ENCODE measurements around the gene HLA-DPA1.
"Not testable (repeated sequence)": the region's sequence is repeated elsewhere in the genome, so short reads cannot be mapped to it uniquely, and the experiment has no call there.

Gene HLA-DPA1

DNA sequence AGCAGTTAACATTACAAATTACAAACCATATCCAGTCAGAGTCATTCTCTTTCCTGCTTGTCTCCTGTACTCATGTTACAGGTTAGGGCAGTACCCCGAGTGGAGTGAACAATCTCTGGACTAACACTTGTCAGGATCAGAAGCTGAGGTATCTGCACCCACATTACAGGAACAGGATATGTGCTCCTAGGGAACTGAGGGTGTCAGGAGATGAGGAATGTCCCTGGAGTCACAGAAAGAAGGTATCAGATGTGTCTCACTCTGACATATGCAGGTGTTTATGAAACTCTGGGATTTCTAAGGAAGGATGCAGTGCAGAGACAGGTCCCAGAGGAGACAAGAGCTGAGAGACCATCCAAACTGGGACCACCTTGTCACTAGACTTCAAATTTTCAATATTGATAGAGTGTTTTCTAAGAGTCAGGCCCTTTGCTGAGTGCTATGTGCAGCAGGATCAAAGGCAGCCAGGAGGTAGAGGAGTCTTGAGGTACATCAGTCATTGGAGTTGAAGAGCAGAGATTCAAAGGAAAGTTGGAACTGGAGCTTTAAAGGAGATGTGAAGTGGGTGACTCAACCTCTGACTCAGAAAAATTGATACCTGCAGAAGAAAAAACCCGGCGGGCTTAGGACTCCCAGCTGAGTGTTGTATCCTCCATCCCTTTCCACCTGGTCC is 14.9 kb upstream of the HLA-DPA1 start:
- no peak for DNase-seq

DNA sequence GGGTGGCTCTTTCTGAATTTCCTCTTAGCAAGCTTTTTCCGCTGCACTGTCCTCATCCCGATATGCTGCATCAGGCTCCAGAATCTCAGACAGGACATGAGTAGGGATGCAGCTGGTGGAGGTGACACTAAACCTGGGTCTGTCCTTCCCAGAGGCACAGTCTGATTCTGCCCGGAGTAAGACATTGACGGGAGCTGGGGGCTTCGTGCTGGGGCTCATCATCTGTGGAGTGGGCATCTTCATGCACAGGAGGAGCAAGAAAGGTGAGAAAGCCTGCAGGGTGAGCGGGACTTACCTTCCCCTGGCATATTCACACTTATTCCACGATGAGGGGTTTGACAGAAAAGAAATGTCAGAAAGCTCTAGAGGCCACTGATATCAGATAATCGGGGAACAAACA is 12.2 kb upstream of the HLA-DPA1 start:
- no peak for DNase-seq

DNA sequence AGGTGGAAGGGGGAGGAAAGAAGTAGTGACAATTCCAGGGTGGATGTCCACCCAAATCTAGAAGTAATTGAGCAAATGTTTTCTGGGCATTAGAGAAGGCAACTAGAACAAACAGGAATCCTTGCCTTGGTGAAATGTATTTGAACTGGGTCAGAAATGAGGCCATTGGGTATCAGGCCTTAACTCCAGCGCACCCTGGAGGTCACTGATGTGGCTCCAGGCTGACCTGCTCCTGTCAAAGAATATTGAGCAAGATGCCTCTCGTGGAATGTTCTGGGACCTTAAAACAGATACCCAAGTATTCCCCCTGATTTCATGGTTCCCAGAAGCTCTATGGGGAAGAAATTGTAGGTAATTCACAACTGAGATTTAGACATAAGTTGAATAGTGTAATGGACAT is 9.3 kb upstream of the HLA-DPA1 start:
- DNase-seq = peak; percentile 69

DNA sequence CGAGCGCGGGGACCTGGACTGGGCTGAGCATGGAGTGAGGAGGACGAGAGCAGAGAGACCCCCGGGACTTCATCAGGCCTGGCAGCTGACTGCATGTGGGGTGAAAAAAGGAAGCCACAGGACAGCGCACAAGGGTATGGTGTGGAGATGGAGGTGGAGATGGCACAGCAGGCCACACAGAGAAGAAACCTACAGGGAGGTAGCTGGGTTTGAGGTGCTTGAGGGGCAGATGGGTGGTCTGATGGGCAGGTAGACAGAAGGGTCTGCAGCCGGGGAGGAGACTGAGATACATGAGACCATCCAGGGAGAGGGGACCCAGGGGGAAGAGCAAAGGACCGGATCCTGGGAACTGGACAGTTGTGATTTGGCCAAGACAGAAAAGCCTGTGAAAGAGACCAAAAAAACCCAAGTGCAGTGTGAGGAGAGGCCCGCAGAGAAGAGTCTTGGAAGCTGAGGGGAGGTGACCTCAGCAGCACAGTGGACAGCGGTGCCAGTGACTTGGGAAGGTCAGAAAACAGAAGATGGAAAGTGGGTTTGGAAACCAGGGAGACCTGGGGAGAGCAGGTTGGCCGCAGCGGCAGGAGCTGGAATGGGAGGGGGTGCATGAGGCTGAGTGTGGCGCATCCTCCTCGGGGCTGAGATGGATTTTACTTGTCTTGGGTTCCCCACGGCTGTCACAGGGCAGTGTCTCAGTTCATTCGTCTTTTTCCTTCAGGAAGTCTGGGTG is 7.8 kb upstream of the HLA-DPA1 start:
- DNase-seq = no peak

DNA sequence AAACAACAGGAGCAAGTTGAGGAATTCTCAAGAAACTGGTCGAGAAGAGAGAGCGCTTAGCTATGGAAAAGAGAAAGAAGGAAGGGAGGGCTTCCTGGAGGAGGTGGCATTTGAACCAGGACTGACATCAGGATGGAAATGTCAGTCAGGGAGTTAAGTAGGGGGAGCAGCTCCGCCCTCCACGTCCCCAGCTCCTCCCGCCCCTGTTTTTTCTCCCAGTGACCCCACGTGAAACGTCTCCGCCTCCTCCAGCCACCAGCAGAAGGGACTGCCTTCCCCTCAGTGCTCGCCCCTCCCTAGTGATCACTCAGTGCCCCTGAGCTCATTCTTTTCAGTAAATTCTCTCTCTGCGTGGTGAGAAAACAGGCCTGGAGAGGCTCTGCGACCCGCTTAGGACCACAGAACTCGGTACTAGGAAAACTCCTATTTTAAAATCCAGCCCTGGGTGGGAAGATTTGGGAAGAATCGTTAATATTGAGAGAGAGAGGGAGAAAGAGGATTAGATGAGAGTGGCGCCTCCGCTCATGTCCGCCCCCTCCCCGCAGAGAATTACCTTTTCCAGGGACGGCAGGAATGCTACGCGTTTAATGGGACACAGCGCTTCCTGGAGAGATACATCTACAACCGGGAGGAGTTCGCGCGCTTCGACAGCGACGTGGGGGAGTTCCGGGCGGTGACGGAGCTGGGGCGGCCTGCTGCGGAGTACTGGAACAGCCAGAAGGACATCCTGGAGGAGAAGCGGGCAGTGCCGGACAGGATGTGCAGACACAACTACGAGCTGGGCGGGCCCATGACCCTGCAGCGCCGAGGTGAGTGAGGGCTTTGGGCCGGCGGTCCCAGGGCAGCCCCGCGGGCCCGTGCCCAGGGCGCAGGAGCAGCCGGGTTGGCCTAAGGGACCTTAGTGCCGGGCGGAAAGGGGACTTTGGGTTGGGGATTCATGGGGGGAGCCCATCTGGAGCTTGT is 7.0 kb upstream of the HLA-DPA1 start:
- peak; percentile 13 for DNase-seq

DNA sequence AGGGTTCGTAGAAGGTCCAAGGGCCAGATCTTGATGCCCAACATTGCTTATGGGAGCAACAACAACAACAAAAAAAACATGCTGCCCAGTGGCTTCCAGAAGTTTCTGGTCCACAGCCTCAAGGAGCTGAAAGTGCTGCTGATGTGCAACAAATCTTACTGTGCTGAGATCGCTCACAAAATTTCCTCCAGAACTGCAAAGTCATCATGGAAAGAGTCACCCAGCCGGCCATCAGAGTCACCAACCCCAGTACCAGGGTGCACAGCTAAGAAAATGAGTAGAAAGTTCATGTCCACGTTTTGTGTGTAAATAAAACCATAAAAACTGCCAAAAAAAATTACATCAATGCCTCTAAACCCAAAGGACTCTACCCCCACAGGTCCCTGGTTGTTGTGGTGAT is 6.1 kb upstream of the HLA-DPA1 start:
- no peak for DNase-seq

DNA sequence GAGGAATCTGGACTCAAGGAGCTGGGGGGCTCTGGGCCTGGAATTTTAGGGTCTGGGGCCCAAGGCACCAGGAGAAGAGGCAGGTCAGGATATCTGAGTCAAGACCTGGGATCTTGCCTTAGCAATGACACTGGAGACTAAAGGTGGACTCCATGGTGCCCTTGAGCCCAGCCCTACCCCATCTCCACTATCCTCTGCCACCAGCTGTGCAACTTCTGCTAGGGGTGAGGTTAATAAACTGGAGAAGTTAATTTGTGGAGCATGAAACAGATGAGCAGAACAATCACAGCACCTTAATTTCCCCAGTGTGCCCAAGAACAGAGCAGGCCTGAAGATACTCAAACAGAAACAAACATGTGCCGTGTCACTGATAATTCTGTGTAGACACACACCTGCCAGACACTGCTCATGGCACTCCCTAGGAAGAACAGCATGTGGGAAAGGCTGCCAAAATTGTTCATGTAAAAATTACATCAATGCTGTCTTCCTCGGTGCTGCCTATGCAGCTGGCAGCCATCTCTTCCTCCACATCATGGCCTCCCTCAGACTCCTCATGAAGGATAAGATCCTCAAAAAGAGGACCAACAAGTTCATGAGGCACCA is 5.6 kb upstream of the HLA-DPA1 start:
- no peak for DNase-seq

DNA sequence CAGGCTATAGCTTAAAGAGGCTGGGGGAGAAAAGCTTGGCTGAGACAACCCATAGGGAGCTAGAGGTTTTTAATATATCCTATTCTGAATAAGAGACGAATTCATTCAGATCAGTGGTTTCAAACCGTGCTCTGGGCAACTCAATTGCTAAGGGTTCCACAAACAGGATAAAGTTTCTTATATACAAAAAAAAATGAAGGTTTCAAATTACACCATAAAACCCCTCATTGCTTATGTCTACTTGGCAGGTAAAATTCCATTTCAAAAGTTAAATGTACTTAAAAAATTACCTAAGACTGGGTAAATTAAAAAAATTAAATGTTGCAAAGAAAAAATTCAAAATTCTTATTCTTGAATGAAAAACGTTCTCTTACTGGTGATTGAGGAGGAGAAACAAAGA is 5.0 kb upstream of the HLA-DPA1 start:
- no peak for DNase-seq

DNA sequence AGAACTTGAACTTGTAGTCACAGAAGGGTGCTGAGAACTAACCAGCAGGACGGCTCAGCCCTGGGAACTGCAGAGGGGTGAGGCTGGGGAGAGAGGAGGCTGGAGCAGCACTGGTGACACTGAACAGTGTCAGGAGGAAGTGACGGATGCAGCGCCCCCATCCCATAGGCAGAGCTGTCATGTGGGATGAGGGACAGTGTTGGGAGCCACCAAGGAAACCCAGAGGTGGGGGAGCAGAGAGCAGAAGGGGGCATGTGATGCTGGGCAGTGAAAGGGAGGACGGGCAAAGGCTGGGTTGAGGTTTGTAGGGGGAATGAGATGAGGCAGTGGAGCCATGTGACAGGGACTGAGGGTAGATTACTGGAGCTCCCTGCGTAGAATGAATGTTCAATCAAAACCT is 4.5 kb upstream of the HLA-DPA1 start:
- no peak for DNase-seq

DNA sequence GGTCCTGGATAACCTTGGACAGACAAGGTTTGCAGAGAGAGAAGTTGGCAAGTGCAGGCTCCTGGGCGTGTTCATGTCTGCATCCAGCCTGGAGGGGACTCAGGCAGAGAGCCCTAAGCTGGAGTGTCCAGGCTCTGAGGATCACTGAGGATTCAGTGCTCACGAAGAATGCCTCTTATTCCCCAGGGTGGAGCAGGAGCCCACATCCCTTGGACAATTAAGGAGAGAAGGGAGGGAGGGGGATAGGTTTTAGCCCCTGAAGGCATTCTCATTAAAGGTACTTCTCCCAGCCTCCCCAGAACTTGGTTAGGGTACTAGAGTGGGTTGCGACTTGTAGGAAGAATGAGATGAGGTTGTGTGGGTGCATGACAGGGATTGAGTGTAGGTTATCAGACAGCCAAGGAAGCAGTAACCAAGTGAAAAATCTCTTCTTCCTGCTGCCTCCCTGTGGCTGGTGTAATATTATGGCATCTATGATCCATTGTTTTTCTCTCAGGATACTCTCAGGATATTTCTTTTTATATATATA is 3.0 kb upstream of the HLA-DPA1 start:
- DNase-seq = no peak

DNA sequence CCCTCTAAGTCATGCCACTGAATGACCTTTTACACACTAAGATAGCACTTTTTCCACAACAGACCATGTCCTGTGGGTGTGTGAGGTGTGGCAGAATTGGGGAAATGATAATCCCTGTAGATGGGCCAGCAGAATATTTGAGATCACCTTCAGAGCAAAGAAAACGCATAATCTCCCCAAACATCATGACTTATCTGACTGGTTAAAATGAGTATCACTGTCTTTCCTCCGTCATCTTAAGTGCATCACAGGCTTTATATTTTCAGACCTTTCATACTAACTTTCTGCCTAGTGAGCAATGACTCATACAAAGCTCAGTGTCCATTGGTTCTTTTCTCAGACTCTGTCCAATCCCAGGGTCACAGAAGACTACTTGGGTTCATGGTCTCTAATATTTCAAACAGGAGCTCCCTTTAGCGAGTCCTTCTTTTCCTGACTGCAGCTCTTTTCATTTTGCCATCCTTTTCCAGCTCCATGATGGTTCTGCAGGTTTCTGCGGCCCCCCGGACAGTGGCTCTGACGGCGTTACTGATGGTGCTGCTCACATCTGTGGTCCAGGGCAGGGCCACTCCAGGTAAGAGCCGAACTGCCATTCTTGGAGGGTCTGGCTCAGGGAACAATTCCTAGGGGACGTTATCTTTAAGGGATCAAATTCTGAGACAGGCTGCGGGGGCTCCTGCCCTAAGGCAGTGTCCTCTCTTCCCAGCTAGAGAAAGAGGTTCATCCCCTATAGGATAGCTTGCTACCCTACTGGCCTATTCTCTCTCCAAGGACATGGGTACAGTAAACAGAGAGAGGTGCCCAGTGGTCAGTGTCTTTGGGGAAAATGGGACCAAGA is 2.3 kb upstream of the HLA-DPA1 start, which contains the start of gene HLA-DPB1:
Gene HLA-DPB1, plus strand, starts transcription at position 423 of the 838 bp plus-strand sequence. Its CDS starts 52 bp downstream, at position 475.
- DNase-seq = peak; percentile 24

DNA sequence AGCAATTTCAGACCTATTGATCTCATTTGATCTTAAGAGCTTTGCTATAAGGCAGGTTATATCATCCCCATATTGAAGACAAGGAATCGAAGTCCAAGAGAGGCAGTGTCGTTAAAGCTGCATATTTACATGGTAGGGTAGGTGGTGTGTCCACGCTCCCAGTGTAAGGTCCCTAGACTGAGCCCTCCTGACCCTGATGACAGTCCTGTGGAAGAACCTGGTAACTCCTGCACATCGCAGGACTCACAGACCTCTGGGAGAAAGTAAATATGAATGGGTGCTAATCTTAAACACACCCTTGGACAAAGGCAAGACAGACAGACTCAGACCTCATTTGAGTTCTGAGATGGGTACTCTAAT is 1.7 kb upstream of the HLA-DPA1 start:
- DNase-seq = no peak

DNA sequence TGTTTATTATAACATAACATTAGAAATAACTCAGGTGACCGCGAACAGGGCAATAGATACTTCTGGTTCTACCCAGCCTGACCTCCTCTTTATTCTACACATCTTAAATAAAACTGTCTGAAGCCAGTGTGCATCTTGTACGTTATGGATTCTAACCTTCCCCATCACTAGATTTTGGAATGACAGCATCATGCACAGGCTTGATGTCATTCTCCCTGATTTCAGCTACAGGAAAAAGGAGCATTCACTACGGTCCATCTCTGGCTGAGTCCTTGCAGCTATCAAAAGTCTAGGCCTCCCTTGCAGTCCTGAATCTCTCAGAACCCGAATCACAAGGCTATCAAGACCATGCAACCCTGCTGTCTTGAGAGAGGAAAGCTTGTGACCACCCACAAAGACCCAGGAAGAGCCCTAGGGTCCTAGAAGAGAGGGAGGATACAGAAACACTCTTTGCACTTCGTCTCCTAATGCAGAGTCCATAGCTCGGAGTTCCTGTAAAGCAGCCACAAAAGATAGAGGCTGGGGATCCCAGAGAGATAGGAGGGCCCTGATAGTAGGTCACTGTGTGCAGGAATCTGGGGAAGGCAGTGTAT is 845 bp downstream of the HLA-DPA1 start:
- DNase-seq = no peak

DNA sequence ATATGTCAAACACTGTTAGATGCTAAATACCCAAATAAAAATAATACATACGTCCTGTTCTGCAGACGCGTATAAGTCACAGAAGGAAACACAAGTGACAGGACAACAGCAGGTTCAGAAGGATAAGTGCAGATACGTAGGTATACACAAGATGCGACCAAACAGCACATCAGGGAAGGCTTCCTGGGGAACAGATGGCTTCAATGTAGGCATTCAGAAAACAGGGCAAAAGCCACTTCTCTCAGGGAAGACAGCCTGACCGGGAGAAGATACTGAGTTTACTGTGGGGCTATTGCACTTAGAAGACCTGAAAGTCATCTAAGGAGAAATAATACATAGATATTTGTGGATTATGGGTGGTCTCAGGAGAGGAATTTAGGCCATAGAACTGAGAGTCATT is 1.9 kb downstream of the HLA-DPA1 start:
- DNase-seq = no peak

DNA sequence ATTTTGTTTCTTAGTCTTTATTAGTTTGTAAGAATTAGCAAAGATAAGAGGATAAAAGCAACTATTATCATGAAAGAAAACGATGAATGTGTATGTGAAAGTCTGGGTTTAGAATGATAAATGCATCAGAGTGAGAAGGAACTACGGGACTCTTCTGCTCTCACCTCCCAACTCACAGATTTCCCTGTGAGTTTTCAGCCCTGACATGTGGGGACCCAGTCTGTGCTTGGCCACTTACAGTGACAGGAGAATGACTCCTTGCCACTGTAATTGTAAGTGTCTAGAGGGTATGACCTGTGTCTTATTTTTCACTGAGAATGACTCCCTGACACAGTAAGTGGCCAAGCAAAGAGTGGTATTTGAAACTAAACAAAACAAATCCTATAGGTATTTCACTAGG is 2.5 kb downstream of the HLA-DPA1 start:
- DNase-seq = no peak

DNA sequence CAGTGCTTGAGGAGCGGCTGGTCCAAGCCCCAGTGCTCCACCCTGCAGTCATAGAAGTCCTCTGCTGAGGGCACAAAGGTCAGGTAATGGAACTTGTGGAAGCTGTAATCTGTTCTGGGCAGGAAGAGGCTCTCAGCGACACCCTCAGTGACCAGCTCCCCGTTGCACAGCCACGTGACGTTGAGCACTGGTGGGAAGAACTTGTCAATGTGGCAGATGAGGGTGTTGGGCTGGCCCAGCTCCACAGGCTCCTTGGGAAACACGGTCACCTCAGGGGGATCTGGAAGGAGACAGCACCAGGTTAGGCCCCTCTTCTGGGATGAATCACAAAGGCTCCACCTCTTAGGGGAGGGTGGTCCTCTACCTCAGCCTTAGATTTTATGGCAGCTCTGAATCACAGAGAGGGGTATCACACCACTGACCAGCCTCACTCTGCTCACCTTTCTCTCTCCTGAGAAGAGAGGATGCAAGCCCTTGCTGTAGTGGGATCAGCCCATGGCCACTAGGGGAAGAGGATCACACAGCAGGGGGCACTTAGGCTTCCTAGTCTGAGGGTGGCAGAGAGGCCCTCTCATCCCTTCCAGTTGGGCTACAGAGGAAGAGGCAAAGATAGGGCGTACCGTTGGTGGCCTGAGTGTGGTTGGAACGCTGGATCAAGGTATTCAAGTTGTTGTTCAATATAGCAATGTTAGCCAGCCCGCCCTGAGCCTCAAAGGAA is 4.3 kb downstream of the HLA-DPA1 start:
- DNase-seq = no peak

DNA sequence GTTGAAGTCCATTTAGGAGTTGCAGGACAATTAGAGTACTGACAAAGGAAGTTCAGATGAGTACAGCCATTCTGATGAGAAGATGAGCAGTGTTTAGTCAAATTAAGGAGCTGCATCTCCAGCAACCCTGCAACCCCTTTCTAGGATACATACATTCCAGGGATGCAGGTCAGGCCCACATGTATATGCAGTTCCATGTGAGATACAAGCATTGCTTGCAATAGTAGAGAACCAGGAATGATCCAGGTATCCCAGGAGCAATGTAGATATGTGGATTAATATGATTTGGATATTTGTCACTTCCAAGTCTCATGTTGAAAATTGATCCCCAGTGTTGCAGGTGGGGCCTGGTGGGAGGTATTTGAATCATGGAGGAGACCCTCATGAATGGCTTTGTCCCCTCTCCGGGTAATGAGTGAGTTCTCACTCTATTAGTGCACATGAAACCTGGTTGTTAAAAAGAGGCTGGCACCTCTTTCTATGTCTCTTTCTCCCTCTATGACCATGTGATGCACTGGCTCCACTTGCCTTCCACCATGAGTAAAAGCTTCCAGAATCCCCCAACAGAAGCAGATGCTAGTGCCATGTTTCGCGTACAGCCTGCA is 6.4 kb downstream of the HLA-DPA1 start:
- DNase-seq = no peak

DNA sequence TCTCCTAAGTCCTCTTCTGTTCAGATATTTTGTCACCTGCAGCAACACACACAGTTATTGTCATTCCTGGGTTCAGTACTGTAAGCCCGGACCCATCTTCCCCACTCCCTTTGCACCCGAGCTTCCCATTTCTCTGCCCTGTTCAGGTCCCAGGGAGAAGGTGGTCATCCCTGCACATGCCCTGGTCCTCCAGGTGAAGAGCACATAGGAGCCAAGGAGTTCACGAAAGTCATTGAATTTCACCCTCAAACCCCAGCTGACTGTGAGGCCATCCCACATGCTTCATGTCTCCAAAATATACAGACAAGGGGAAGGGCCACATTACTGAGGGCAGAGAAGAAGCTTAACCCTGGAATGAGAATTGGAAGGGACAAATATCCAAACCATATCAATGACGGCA is 8.1 kb downstream of the HLA-DPA1 start:
- no peak for DNase-seq

DNA sequence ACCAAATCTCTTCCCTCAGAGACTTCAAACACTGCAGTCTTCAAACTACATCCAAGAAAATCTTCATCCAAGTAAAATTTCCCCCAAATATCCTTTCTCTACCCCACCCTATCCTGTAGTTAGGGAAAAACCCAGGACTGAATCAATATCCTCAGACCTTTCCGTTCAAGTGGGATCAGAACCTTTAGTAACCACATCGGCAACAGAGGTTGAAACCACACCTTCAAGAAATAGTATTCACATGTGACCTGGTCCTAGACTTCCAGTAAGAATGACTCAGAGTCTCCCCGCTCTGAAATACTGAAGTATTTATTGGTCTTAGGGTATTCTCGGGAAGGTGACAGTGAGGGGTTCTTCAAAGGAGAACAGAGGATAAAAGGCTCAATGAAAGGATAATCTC is 8.7 kb downstream of the HLA-DPA1 start:
- DNase-seq = no peak

DNA sequence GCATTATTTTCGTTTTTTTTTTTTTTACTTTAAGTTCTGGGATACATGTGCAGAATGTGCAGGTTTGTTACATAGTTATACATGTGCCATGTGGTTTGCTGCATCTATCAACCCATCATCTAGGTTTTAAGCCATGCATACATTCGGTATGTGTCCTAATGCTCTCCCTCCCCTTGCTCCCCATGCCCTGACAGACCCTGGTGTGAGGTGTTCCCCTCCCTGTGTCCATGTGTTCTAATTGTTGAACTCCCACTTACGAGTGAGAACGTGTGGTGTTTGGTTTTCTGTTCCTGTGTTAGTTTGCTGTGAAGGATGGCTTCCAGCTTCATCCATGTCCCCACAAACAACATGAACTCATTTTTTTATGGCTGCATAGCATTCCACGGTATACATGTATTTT is 10.0 kb downstream of the HLA-DPA1 start:
- not testable (repeated sequence) for DNase-seq
